Lower leg skin (tissue), 3 donors: ENCODE data around the gene MAN2B1.

ENCODE experiments used
- CTCF ChIP-seq, 3 donors: fragments of 450-650 bp; IDR thresholded peaks; one replicate each; pipeline ENCODE4 v1.5.1; 2016; ENCODE audit warnings: antibody characterized with exemption in 3 of 3, mild to moderate bottlenecking in 3 of 3, moderate library complexity in 2 of 3
- POLR2A ChIP-seq, 2 donors: fragments of 450-650 bp; IDR thresholded peaks; one replicate each; pipeline ENCODE4 v1.6.1; 2016 to 2017; ENCODE audit warnings: antibody characterized with exemption in 2 of 2, mild to moderate bottlenecking in 1 of 2, moderate library complexity in 1 of 2

DNA sequence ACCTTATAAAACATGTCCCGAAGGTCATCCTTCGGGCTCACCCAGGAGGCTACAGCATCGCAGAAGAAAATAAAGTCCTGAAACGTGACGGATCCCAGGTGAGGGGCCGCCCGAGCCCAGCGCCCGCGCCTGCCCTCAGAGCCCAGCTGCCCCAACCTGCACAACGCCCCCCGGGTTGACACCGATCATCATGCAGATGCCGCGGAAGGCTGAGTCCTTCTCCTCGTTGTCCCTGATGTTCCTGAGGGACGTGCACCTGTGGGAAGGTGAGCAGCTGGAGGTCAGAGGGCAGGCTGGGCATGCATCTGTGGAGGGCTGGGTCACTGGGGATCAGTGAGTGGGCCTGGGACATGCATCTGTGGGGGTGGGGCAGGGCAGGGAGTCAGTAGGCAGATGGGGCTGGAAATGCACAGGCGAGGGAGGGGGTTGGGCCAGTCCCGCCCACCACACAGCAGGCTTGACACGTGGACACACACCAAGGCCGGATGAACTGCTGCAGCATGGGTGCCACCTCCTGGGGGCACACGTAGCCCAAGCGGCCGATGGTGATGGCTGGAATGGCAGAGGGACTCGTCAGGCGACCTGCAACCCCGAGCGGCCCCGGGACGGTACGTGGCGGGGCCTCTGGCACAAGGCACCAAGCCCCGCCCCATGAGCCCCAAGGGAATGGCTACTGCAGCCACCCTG is 35.2 kb upstream of the MAN2B1 start:
- TF ChIP-seq CTCF (IDR thresholded peaks at IDR 0.05) (no peak), POLR2A (IDR thresholded peaks at IDR 0.05) (no peak)
